GM21723 (cell line): ENCODE results near the gene NR4A2.
"Not testable (repeated sequence)": the region's sequence is repeated elsewhere in the genome, so short reads cannot be mapped to it uniquely, and the experiment has no call there.

Experiments used
- ATAC-seq: cut with Tn5 transposase; IDR thresholded peaks from one replicate; pipeline ENCODE4 v1.9.1; 2021; ENCODE audit warnings: mild to moderate bottlenecking, moderate library complexity; ENCODE audit not compliant: unreplicated experiment

NR4A2 gene

GRCh38 chr2:156322686-156323231 lies 9.8 kb downstream of the NR4A2 start:
- ATAC-seq, result peak; percentile 18

DNA sequence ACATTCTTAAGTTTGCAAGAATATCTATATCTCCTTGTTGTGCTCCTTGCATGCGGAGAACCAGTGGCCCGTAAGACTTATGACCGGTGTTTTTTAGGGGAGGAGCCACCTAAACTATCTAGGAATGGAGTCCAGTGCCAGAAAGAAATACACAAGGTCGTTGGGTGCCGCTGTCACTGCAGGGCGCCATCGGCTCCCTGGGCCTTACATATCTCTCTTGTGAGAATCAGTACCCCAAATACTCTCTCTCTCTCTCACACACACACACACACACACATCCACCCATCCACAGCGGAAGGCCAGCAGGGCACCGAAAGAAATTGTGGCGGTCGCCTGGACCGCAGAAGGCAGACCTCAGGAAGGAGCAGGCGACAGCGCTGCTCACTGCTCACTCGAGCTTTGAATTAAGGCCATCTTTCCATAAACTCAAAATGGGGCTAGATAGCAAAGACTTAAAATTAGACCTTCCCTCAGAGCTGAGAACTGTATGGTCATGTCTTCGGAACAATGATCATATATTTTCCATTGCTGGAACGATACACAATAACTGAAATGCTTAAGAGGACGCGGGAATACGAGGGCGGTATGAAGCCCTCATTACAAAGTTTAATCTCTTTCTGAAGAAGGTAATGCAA lies 10.4 kb downstream of the NR4A2 start:
- peak; percentile 63 for ATAC-seq

GRCh38 chr2:156321243-156321904 lies 11.1 kb downstream of the NR4A2 start:
- ATAC-seq, result no peak

DNA sequence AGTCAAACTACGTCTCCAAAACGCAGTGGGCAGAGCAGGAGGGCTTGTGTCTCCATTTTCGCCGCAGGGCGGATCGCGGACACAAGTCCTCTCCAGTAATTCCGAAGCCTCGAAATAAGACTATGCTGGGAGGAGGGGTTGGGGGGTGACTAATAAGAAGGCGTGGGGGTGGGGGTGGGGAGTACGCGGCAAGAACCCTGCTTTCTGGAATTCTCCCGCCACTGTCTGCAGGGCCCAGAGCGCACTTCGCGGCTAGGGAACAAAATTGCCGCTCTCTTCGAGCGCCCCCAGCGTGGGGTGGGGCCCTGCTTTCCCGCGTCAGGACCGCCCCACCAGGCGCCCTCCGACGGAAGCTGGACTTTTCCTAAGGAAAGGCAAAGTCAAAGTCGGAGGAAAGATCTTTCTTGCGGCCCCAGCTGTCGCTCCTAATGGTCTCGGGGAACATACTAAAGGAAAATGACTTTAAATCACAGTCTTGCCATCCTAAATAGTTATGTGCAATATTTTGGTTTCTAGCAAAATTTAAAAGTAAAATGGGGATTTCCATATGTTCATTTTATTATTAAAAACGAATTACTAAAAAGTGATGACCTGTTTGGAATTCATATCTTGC lies 11.9 kb downstream of the NR4A2 start:
- ATAC-seq, result no peak

- no peak for ATAC-seq
Observed at GRCh38 chr2:156319811-156320485, 12.6 kb downstream of the NR4A2 start.

DNA sequence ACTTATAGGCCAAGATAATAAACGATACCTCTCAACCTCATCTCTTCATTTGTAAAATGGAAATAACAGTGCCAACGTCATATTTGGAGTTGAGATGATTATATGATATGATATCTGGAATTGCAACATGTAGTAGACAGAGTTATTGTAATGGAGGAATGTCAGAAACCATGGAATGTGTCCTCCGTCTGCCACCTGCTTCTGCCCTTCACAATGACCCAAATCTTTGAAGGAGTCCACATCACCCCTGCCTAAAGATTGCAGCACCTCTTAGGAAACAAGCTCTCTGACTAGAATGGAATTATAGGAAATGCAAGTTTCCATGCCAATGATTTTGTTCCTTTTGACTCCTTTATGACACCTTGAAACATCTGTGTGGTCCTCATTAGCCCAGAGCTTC lies 14.9 kb downstream of the NR4A2 start:
- no peak for ATAC-seq

GRCh38 chr2:156311976-156312375 lies 20.5 kb downstream of the NR4A2 start:
- ATAC-seq, result no peak

DNA sequence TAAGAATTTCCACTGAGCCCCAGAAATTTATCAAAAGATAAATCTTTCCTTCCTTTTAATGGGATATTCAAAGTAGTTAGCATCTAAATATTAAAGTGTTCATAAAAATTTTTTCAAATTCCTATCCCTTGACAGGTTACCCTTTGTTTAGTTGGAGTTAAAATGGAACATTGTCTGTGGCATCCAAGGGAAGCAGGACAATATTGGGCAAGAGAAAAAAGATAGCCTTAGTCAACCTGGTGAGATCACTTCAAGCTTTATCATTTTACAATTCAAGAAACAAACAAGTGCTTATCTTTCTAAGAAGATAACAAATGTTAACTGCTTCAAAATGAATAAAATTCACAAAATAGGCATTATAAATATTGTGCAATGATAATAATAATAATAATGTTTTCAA lies 21.7 kb downstream of the NR4A2 start:
- no peak for ATAC-seq

DNA sequence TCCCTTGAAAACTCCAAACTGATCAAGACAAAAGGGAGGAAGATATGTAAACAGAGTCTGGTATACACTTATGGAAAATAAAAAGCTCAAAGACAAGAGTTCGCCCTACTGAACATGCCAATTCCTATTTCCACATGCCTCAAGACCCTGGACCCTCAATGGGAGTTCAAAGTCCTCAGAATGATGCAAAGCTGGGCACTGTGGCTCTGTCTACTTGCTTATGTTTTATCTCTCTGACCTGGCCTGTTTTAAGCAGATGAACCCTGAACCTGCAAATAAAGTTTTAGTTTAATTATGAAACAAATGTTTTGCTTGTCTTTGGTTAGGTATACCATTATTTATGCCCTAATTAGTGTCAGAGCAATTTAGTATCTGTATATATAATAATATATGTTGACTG lies 22.6 kb downstream of the NR4A2 start:
- no peak for ATAC-seq

GRCh38 chr2:156309167-156309566 lies 23.4 kb downstream of the NR4A2 start:
- ATAC-seq, result peak; percentile 71

DNA sequence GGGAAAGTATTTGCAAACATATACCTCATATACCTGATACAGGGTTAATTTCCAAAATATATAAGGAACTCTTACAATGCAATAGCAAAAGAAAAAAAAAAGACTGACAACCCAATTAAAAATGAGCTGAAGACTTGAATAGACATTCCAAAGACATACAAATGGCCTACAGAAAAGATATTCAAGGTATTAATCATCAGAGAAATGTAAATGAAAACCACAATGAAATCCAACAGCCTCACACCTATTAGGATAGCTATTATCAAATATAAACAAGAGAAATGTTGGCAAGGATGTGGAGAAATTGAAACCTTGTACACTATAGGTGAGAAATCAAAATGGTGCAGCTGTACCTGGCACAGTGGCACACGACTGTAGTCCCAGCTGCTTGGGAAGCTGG lies 25.7 kb downstream of the NR4A2 start:
- ATAC-seq, result no peak

DNA sequence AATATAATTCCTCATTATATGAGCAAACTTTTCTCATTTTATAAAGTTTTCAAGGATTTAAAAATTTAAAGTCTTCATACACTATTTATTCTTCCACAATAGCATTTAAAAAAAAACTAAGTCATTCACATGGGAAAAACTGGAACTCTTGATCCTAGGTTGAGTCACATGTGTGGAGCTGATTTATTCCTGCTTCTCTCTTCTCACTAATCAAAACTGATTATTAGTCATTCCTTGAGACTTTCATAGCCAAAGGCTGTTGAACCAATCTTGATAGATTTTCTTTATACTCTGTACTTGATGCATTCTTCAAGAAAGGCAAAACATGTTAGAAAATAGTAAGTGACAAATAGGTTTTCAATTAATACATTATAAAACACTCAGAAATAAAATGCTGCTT lies 27.4 kb downstream of the NR4A2 start:
- no peak for ATAC-seq

DNA sequence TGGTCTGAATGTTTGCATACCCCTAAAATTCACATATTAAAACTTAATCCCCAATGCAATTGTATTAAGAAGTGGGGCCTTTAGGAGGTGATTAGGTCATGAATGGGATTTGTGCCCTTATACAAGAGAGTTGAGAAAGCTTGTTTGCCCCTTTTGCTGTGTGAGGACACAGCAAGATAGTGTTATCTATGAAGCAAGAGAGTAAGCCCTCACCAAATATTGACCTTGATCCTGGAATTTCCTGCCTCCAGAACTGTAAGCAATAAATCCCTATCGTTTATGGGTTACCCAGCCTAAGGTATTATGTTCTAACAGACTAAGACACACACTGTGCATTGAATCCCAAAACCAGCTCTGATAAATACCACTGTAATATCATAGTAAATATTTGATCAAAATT lies 32.2 kb downstream of the NR4A2 start:
- ATAC-seq, result no peak

DNA sequence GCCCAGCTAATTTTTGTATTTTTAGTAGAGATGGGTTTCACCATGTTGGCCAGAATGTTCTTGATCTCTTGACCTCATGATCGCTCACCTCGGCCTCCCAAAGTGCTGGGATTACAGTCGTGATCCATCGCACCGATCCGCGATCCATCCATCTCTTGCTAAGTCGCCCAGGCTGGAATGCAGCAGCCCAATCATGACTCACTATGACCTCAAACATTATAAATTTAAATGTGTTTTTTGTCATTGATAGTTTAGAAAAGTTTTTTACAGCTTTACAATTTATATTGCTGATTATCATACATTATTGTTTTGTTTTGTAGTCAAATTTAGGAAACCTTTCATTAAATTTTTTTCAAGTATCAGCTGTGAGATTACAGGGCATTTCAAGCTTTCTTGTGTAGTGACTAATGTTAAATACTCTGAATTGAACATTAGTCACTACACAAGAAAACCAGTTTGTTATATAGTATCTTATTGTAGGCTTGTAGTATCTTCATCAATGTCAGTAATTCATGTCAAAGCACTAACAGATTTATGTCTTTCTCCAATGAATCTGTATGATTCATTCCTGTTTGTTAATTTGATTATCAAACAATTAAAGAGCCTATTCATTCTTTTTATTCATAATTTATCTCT lies 37.5 kb downstream of the NR4A2 start:
- no peak for ATAC-seq

GRCh38 chr2:156293382-156293781 lies 39.1 kb downstream of the NR4A2 start:
- ATAC-seq, result not testable (repeated sequence)

DNA sequence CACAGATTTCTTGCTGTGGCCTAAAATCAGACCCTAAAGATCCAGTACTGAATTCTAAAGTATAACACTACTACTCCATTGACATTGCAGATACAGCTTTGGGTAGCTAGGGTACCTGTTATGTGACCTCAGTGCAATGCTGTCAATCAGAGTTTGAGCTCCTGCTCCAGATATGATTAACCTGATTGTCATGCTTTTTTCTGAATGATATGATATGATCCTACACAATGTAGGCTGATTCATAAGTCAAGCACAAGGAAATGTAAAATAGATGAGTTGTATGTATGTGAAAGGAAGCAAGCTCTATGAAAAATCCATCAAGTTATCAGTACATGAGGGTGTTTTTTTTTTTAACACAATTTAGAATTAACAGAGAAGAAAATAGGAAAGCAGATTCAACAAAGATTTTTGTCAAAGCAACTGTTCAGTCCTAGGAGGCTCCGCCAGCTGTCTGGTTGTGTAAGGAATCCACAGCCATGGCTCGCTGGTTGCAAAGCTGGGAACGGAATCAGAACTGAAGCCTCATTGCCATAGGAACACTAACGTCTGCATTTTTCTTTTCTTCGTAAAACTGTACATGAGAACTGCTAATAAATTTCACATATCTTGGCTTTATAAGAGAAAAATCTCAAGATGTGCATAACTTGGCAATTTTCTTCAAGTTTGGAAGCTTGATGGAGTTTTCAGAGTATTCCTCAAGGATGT lies 52.9 kb downstream of the NR4A2 start:
- ATAC-seq, result no peak
